GM20431 (cell line): ENCODE results near the gene C6orf89.
"Not testable (repeated sequence)": the region's sequence is repeated elsewhere in the genome, so short reads cannot be mapped to it uniquely, and the experiment has no call there.

Experiments
- in situ Hi-C: fragments of 300-500 bp; cut with MseI, MboI; formaldehyde crosslinking; loops from one replicate; pipeline ENCODE4 v1.15.0; 2020; ENCODE audit warnings: low sequenced_read_pairs; ENCODE audit not compliant: unreplicated experiment

Gene C6orf89

DNA sequence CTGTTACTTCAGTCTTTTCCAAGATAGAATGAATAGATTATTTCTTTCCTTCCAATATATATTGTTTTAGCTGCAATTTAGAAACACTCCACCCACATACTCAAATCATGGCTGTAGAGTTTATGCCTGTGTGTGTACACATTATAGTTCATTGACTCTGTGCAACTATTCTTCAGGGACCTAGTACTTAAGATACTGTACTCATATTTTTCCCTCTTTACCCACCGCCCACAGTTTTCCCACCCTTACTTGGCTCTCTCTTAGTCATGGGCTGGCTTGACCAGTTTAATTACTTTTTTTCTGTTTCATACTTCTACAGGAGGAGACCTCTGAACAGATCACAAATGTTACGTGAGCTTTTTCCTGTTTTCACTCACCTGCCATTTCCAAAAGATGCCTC, 30.4 kb downstream of the C6orf89 start:
- in situ Hi-C loops: no loop called here

DNA sequence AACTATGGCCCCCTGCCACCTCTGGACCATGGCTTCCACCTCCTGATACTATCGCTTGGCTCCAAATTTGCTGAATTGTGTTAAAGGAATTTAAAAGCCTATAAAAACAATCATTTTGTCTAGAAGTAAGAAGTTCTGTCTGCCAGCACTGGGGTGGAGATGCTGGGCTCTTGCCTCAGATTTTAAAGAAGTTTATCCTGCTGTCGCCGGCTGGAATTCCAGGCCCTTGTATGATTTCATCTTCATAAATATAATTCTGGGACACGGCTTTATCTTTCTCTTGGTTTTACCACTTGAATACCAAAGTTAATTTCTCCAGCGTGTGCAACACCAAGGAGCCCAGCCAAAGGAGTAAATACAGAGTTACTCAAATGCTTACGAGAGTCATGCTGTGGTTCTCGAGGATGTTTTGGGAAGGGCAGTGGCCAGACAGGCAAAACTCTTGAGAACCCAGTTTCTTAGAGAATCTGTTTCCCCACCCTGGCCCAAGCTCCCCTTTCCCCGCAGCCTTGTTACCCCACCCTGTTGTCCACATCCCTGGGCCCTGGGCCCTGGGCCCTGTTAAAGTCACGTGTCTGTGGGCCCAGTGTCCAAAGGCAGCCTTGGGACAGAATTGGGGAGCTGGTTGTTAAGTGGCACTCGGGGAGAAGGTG, 31.9 kb downstream of the C6orf89 start:
- in situ Hi-C loops: no loop called here

DNA sequence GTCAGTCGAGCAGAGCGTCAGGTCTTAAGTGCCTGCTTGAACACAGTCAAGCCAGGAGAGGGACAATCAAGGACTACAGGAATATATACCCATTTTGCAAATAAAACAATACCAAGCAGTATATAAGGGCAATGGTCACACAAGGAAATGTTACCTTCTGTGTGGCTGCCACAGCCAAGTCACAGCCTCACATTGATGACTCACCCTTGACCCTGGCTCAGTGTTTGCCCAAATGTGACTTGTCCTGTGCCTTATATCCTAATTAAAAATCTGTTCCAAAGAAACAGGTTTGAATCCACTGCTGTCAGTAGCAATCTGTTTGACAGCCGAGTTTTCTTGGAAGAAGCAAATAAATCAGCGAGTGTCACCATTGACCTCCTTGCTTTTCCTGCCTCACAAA, 34.3 kb downstream of the C6orf89 start:
- in situ Hi-C loops: no loop called here

DNA sequence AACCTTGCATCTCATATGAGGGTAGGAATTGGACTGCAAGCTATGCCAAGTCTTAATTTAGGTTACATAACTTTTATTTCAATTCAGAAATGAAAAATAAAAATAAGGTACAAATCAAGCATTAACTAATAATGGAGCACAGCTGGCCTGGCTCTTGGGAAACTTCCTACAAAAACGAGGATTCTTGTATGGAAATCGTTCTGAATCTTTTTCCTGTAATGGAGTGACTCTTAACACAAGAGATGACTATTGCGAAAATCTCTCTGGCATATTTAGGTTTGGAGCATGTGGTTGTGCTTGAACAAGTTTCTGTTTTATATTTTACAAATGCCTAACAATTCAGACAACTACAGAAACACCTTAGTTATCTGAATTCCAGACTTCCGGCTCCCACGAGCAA, 34.8 kb downstream of the C6orf89 start:
- in situ Hi-C loops: no loop called here

DNA sequence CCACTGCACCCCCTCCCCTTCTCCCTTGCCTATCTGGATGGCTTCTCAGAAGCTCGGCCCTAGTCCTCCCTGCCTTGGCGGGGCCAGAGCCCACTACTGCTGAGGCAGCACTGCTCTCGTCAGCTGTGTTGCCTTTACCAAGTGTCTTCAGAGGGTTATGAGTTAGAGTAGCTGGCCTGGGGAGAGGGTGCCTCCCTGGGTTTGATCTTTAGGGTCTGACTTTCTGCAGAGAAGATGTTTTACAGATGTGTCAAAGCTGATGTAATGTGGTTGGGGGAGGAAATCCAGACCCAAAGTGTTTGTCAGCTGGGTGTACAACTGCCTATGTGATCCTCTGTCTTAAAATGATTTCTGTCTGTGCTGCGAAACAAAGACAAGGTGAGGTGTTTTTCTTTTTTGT, 38.4 kb downstream of the C6orf89 start:
- in situ Hi-C loops: no loop called here

DNA sequence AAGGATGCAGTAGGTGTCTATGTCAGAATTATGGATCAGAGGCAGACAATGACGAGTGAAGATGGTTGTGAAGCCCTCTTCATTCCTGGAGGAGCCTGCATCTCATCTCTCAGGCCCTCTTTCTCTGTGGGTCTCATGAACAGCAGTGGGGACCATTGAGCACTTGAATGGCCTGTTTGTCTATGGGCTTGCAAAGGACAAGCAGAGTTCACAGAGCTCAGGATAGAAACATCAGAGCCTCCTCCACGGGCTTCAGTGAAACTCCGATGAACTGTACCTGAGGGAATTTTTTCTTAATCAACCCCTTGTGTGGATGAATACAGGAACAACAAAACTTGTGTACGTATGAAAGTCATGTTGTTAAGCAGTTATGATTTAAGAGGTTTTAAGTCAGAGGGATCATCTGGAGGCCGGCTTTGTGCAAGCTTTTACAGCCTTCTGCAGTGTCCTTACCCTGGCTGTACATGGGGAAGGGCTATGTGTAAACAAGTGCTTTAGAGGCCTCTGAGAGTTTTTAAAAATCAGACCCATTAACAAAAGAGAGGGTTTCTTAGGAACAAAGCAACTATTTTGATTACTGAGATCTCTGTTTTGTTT, 39.1 kb downstream of the C6orf89 start:
- in situ Hi-C loops: no loop called here

DNA sequence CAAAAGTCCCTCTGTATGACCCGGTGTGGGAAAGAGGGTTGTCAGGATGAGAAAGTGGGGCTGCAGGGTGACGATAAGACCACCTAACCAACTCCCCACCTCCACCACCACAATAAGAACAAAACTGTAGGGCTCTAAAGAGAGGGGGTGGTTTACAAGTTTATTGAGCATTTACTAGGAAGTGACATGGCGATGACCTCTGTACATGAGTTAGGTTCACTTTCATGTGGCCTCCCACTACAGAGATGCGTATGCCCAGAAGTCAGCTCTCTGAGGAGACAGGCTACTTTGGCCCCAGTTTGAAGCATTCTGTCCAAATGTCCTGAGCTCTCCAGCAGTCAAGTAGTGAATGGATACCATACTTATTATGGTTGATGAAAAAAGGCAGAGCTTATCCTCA, 40.1 kb downstream of the C6orf89 start:
- in situ Hi-C loops: no loop called here

DNA sequence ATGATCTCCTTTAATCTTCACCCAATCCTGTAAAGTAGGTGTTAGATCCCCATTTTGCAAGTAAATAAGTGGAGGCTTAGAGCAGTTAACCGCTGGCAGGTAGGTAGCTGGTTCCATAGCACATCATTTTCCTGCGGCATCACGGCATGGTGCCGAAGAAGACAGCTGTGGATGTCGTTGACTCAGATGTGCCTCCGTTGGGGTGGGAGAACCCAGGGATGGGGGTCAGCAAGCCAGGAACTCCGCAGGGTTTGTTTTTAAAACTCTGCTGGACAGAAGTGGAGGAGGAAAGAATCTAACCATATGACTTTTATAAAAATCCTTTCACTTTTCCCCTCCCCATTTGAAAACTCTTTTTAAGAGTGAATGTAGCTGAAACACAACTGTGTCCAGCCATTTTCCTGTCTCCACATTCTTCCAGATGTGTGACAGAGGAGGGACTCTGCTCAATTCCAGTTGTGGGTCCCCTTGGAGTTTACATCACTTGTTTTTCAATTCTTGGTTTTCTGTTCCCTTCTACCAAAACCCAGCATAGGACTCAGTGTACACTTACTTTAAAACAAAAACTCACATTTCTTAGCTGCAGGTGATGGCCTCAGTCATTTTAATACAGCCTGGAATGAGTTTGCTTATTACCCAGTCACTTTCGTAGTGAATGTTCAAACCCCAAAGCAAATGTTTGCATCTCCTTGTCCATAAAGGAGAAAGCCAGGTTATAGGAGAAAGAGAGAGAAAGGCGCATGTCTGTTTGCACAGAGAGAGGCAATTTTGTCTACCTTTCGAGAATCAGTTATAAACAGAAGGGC, 41.2 kb downstream of the C6orf89 start:
- in situ Hi-C loops: no loop called here

DNA sequence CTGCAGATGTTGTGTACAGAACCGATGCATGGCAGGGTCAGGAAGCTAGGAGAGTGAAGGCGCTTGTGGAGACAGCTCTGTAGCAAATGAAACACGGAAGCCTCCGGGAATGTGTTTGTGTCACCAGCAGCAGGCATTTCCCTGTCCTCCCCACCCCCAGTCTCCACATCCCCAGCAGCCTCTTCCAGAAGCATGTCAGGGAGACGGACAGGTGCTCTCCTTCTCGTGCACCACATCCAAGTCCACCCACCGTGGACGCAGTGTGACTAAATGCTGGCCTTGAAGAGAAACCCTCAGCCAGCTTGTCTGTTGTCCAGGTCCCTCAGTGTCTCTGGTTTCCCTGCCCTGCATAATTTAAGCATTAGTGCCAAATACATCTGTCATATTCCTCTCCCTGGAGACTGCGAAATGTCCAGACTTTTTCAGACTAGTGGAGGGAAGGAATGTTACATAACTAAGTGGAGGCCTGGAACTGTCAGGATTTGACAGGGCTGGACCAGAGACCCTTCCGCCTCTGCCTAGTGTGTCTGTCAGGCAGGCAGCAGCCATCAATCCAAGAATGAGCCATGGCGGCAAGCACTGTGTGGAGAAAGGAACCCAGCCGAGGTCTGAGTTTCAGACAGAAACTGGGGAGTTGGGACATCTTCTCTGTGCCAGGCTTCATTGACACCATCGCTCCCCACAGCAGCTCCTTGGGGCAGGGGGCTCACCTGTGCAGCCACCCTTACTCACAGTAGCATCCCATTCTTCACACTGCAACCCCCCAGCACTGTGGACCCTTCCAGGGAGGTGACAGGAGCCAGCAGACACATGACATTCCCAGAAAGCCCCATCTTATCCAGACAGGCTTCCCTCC, 42.2 kb downstream of the C6orf89 start:
- in situ Hi-C loops: no loop called here

DNA sequence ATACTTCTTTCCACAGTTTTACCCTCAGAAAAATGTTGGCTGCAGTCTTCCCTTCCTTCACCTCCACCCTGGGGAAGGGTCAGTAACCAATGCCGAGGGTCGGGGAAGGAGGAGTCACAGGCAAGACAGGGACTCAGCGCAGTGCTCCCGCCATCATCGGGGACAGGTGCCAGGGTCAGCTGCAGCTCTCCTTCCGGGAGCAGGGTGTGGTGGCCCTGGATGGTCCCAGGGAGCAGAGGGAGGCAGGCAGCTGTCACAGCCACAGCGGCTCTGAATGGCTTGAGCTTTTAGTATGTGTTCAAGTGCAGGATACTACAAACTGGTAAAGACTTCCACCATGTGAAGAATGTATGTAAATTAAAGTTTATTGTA, 42.8 kb downstream of the C6orf89 start:
- in situ Hi-C loops: no loop called here

DNA sequence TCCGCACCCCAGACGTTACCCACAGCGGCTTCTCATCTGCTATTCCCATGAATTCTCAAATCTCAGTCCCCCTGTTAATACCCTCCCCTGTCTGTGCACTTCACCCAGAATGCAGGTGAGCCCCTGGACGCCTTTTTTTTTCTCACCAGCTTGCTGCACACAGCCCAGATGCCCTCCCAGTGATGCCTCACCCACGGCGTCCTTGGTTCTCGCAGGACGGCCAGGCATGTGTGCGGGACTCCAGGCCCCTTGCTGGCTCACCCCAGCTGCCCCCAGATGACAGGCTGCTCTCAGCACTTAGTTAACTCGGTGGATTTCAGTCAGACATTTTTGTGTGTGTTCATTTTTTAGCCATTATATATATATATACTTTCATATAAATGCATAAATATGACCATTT, 43.4 kb downstream of the C6orf89 start:
- in situ Hi-C loops: no loop called here

DNA sequence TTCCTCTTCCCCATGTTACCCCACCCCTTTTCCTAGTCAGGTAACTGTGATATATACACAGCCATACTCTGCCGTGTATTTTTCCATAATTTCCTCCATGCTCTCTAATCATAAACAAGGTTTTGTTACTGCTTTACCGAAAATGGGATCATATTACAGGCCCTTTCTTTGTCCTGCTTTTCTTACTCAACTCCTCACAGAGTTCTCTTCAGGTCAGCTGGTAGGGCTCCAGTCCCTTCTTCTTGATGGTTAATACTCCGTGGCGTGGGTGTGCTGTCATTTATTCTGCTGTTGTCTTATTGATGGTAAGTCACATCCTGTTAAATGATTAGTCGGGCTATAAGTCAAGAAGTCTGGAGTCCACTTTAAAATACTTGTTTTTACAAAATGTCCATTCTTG, 43.9 kb downstream of the C6orf89 start:
- in situ Hi-C loops: no loop called here

DNA sequence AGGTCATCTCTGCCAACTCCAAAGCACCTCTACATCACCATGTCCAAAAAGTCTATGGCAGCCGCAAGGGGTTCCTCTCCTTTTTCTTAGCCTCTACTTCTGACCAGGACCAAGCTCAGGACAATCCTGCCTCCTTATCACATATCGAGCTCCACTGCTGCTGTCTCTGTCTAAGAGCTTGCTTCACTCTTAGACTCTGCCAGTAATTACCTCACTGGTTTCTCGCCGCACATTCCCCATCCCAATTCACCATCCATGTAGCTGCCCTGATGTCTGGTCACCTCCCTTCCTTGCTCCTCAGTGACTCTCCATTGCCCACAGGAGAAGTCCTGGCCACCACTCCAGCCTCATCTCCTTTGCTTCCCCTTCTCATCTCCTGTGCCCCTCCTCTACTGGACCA, 44.7 kb downstream of the C6orf89 start:
- in situ Hi-C loops: no loop called here

DNA sequence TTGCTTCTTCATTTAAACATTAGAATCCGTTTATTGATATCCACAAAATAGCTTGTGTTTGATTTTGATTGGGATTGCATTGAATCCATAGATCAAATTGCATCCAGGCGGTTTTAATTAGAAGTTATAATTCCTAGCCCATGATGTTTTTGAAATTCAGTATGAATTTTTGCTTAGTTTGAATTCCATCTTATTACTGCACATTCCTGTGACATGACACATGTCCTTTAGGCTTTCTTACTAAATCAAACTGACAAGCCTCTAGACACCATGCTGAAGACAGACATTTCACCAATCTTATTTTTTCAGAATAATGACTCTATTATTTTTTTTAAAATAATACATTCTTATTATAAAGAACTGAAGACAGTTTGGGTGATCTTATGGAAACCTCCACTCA, 47.4 kb downstream of the C6orf89 start:
- in situ Hi-C loops: no loop called here

DNA sequence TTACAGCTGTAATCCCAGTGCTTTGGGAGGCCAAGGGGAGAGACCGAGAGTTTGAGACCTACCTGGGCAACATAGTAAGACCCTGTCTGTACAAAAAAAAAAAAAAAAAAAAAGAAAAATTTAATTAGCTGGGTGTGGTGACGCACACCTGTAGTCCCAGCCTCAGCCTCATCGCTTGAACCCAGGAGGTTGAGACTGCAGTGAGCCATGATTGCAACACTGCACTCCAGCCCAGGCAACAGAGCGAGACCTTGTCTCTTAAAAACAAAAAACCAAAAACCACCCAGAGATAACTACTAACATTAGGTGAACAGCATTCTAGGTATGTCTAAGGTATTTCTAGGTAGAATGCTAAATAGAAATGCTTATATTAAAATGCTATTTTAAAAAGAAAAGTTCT, 47.8 kb downstream of the C6orf89 start:
- in situ Hi-C loops: no loop called here

DNA sequence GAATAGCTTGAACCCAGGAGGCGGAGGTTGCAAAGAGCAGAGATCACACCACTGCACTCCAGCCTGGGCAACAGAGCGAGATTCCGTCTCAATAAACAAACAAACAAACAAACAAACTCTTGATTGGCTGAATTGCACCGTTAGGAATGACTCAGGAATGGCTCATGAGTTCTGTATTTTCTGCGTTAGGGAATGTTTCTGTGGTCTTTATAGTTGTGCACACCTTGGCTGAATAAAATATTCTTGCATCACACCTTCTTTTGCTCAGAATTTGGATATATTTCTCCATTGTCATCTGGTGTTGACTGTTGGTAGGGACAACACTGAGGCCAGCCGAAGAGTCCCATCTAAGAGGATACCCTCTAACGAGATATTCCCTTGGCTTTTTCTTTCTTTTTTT, 49.1 kb downstream of the C6orf89 start:
- in situ Hi-C loops: no loop called here

DNA sequence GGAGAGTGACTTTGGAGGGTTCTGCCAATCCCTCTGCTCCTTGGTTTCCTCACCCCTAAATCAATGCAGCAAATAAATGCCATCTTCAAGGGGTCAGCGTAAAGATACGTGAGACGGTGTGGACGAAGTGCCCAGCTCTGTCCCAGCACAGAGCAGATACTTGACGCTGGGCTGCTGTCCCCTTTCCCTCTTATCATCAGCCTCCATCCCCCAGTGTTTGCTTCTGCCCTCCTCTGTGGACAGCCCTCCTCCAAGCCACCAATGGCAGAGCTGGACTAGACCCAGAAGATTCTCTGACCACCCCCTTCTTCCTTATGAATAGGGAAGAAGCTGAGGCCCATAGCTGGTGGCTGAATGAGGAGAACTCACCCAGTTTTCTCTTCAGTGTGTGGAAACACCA, 51.1 kb downstream of the C6orf89 start:
- in situ Hi-C loops: no loop called here

DNA sequence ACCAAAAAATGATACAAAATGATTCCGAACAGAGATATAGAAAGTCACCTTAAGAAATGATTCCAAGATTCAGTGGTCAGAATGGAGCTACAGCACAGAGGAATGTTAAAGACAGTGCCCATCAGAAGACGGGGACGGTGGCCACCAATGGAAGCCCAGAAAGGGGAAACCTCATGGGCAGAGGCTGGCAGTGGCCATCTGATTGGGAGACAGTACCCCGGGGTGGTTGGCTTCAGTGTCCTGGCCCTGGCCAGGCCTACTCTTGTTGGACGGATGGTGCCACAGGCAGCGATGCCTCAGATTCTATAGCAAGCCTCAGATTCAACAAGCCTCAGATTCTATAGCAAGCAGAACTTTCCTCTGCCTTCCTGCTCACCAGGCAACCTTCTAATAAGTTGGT, 52.1 kb downstream of the C6orf89 start:
- in situ Hi-C loops: no loop called here

DNA sequence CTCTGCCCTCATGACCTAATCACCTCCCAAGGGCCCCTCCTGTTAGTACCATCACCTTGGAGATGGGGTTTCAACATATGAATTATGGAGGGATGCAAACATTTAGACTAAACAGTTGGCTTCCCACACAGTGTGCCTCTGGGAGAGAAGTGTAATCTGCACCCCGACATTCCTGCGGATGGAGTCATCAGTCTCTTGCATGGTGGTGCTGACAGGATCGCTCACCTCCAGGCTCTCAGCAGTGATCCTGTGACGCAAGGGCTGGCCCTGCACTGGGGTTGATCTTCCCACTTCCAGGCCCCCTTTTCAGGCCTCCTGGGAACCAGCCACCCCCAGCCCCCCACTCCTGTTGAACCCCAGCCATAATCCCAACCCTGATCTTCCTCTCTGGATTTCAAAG, 52.8 kb downstream of the C6orf89 start:
- in situ Hi-C loops: no loop called here

DNA sequence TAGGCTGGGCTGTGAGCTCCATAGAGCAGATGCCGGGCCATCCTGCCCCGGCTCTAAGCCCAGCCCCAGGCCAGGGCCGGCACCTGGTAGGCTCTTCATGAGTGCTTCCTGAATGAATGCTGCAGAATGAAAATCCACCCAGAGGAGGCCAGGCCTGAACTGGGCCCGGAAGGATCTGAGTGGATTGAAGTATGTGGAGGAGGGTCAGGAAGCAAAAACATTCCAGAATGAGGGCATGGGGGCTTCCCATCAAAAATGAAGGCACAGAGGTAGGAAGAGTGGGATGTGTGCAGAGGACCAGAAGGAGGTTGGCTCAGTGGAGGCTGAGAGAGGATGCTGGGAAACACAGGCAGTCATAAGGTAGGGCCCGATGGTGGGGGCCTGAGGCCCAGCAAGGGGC, 53.3 kb downstream of the C6orf89 start:
- in situ Hi-C loops: not testable (repeated sequence)

DNA sequence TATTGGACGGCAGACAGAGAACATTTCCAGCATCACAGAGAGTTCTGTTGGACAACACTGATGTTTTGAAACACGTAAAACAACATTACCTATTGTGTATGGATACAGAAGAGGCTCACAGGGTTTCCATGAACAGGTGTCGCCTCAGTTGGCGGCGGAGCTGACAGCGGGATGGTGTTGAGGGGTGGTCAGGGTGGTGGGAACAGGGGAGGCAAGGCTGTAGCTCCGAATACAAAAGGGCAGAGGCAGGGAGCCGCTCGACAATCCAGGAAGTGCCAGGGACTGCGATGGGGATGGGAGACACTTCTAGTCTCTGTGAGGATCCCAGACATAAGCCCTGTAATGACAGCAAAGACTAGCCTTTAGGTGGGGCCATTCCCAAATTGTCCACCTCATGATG, 54.3 kb downstream of the C6orf89 start:
- in situ Hi-C loops: no loop called here
